Hematopoietic multipotent progenitor cell treated with erythropoietin and hydrocortisone succinate and interleukin-3 and kit ligand, for 15 days (in vitro differentiated cells): Measurements from ENCODE around the gene SERPIND1.
A peak's percentile ranks its signal among the peaks of the same experiment; 100 is the strongest.

Experiments used
- DNase-seq: peaks from one replicate; pipeline ENCODE4 v3.0.0-alpha.2; 2015; ENCODE audit warnings: low spot score

Gene SERPIND1

GRCh38 chr22:20792966-20793728 lies 19.2 kb downstream of the SERPIND1 start:
- DNase-seq = no peak

GRCh38 chr22:20793748-20794649 lies 20.1 kb downstream of the SERPIND1 start:
- DNase-seq = no peak

- DNase-seq = no peak
Observed at GRCh38 chr22:20794650-20795413, 20.9 kb downstream of the SERPIND1 start.

- no peak for DNase-seq
Observed at GRCh38 chr22:20796731-20797130, 22.8 kb downstream of the SERPIND1 start.

- no peak for DNase-seq
Observed at GRCh38 chr22:20798218-20798617, 24.3 kb downstream of the SERPIND1 start.

DNA sequence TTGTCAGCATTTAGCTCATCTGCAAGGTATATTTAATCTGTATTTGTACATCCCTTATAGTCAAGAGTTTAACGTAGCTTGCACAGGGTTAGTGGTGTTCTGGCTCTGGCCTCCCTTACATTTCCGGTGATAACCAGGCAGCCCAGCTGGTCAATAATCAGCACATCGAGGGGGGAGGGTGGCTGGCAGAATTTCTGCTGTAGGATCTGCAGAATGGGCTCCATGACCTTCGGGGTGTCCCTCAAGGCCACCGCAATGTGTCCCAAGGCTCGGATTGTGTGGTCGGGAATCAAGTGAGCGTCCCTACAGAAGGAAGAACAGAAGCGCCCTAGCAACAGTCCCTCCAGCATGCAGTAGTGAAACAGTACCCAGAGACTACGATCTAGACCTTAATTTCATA lies 25.1 kb downstream of the SERPIND1 start:
- DNase-seq = no peak

DNA sequence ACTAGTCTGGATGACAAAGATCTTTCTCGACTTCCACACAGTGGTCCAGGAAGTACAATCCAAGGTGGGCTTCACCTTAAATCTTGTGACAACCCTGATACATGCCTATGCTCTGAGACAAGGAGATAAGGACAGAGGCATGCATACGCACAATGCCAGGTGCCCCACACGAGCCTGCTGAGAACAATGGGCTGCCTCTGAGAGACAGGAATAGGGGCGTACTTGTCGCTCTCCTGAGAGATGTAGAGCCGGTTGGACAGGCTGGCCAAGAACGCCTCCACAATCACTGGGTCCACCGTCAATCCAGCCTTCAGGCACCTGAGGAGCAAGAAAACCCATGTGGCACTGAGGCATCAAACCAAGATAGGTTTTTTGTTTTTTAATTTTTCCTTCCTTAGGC lies 25.5 kb downstream of the SERPIND1 start:
- DNase-seq = no peak

GRCh38 chr22:20802452-20802851 lies 28.5 kb downstream of the SERPIND1 start:
- DNase-seq = no peak

- DNase-seq = no peak
Observed at GRCh38 chr22:20802922-20803553, 29.1 kb downstream of the SERPIND1 start.

DNA sequence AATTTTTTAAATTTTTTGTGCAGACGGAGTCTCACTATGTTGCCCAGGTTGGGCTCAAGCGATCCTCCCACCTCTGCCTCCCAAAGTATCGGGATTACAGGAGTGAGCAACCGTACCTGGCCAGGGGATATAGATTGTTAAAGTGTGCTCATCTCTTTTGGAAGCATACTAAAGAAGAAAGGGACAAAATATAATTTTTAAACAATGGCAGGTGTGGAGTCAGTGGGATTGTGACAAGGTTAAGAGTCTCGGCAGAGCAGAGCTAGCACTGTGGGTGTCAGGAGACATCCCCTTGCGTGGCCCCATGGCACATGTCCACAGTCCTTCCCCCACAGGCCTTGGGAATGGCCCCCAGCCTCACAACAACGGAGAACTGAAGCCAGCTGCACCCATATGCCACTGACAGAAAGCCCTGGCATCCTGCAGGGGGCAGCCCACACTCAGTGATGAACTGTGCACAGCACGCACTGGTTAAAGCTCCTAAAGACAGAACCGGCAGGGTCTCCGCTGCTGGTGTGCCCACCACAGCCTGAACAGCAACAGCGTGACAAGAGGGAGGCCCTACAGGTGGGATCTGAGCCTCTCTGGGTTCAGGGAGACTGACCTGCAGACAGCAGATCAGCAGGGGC lies 29.9 kb downstream of the SERPIND1 start:
- DNase-seq = peak; percentile 42

GRCh38 chr22:20804650-20805049 lies 30.7 kb downstream of the SERPIND1 start:
- DNase-seq = no peak

- DNase-seq = no peak
Observed at GRCh38 chr22:20805972-20806471, 32.1 kb downstream of the SERPIND1 start.

DNA sequence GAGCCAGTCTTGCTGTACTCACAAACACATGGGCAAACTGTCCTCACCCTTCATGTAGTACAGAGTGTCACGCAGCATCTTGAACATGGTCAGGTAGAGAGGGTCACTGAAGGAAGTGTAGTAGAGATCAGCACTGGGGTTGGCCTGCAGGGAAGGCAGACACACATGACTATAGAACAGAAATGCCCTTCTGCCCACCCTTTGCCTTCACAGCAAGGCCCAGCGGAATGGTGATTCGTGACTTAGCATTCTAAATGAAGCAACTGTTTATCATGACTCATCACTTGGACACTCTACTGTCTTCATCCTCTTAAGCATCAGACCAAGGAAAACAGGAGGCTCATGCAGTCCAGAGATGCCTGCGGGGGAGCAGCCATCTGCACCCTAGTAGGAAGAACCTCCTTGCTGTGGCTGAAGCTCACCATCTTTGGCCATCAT lies 33.4 kb downstream of the SERPIND1 start:
- no peak for DNase-seq

- no peak for DNase-seq
Observed at GRCh38 chr22:20808844-20809243, 34.9 kb downstream of the SERPIND1 start.

GRCh38 chr22:20809538-20810185 lies 35.7 kb downstream of the SERPIND1 start:
- no peak for DNase-seq

GRCh38 chr22:20810645-20811044 lies 36.7 kb downstream of the SERPIND1 start:
- no peak for DNase-seq

DNA sequence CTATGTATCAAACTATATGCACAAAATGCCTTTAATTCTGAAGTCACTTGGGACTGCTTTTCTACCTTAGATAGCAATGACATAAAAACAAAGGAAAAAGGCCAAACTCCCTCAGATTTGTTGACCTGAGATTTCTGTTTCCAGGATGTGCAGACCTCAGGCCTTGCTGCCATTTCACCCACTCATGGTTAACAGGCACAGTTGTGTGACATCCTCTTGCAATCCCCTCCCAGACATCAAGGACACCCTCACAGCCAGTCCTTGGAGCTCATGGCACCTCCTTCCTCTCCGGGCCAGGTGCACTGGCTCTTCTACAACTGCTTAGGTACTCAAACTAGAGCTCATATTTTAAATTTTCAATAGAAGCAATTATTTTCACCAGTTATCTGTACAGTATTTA lies 37.3 kb downstream of the SERPIND1 start:
- no peak for DNase-seq

GRCh38 chr22:20811971-20812660 lies 38.2 kb downstream of the SERPIND1 start:
- DNase-seq = no peak

GRCh38 chr22:20813056-20813455 lies 39.1 kb downstream of the SERPIND1 start:
- DNase-seq = no peak

GRCh38 chr22:20814221-20814808 lies 40.4 kb downstream of the SERPIND1 start:
- DNase-seq = no peak
